Stimulated activated memory B cell treated with anti-CD40 and anti-IgM and Interleukin-4, amounts not matched to agents 10 μg/mL and 1 μg/mL and 100 μg/mL, for 72 hours (primary cell): ENCODE measurements around the gene VEGFD.

Source experiments
- ATAC-seq: fragments of 150-1000 bp; cut with Tn5 transposase; 2 replicates; pipeline ENCODE4 v1.10.0; 2021
- H3K27ac Mint-ChIP-seq: one replicate; pipeline ENCODE4 v1.8.0; 2022; ENCODE audit warnings: mild to moderate bottlenecking, mixed read lengths
- H3K27me3 Mint-ChIP-seq: one replicate; pipeline ENCODE4 v1.8.0; 2022; ENCODE audit warnings: mixed read lengths
- H3K36me3 Mint-ChIP-seq: one replicate; pipeline ENCODE4 v1.8.0; 2022; ENCODE audit warnings: mixed read lengths
- H3K4me1 Mint-ChIP-seq: one replicate; pipeline ENCODE4 v1.8.0; 2022; ENCODE audit warnings: mixed read lengths
- H3K4me3 Mint-ChIP-seq: one replicate; pipeline ENCODE4 v1.8.0; 2022; ENCODE audit warnings: mild to moderate bottlenecking, moderate library complexity, mixed read lengths
- H3K9me3 Mint-ChIP-seq: one replicate; pipeline ENCODE4 v1.8.0; 2022; ENCODE audit warnings: mixed read lengths

VEGFD gene

GRCh38 chrX:15384304-15384703, at the start of gene VEGFD:
Gene VEGFD (minus strand): TSS chrX:15384413. CDS start chrX:15383946, 467 bp downstream.
- Mint-ChIP-seq H3K4me3 (no peak within 1 kb of the TSS), H3K36me3 (no peaks in the 10 kb centered on the region), H3K27me3 (no peaks in the 10 kb centered on the region), H3K4me1 (no peaks in the 10 kb centered on the region), H3K9me3 (no peaks in the 10 kb centered on the region), H3K27ac (no peak within 1 kb of the TSS)
- no peak for ATAC-seq

GRCh38 chrX:15430584-15430983, 46.4 kb upstream of the VEGFD start:
- ATAC-seq, result no peak
- Mint-ChIP-seq H3K27ac (no peak overlapping the region), H3K36me3 (no peaks in the 10 kb centered on the region), H3K4me1 (no peaks in the 10 kb centered on the region), H3K4me3 (no peak overlapping the region), H3K27me3 (peaks cover 36% of the 10 kb centered on the region), H3K9me3 (peaks cover 5% of the 10 kb centered on the region)

- no peak for ATAC-seq
- peaks cover 5% of the 10 kb centered on the region for H3K9me3 Mint-ChIP-seq
- peaks cover 36% of the 10 kb centered on the region for H3K27me3 Mint-ChIP-seq
- H3K4me1 Mint-ChIP-seq, result no peaks in the 10 kb centered on the region
- H3K36me3 Mint-ChIP-seq, result no peaks in the 10 kb centered on the region
- no peak overlapping the region for H3K27ac Mint-ChIP-seq
- no peak overlapping the region for H3K4me3 Mint-ChIP-seq
Observed at GRCh38 chrX:15430076-15430475, 45.9 kb upstream of the VEGFD start.

- Mint-ChIP-seq H3K36me3 (no peaks in the 10 kb centered on the region), H3K27ac (no peak overlapping the region), H3K4me3 (no peak overlapping the region), H3K4me1 (no peaks in the 10 kb centered on the region), H3K9me3 (no peaks in the 10 kb centered on the region), H3K27me3 (peaks cover 10% of the 10 kb centered on the region)
- ATAC-seq, result no peak
Observed at GRCh38 chrX:15425024-15425423, 40.8 kb upstream of the VEGFD start.

GRCh38 chrX:15418707-15419181, 34.5 kb upstream of the VEGFD start:
- H3K27ac Mint-ChIP-seq, result no peak overlapping the region
- H3K4me3 Mint-ChIP-seq, result no peak overlapping the region
- no peak for ATAC-seq
- peaks cover 3% of the 10 kb centered on the region for H3K9me3 Mint-ChIP-seq
- H3K27me3 Mint-ChIP-seq, result no peaks in the 10 kb centered on the region
- peaks cover 5% of the 10 kb centered on the region for H3K36me3 Mint-ChIP-seq
- H3K4me1 Mint-ChIP-seq, result no peaks in the 10 kb centered on the region

GRCh38 chrX:15418041-15418706, 34.0 kb upstream of the VEGFD start:
- H3K27ac Mint-ChIP-seq, result no peak overlapping the region
- peaks cover 5% of the 10 kb centered on the region for H3K36me3 Mint-ChIP-seq
- no peak for ATAC-seq
- H3K4me1 Mint-ChIP-seq, result no peaks in the 10 kb centered on the region
- peaks cover 3% of the 10 kb centered on the region for H3K9me3 Mint-ChIP-seq
- H3K27me3 Mint-ChIP-seq, result no peaks in the 10 kb centered on the region
- no peak overlapping the region for H3K4me3 Mint-ChIP-seq

- Mint-ChIP-seq H3K9me3 (peaks cover 3% of the 10 kb centered on the region), H3K4me1 (no peaks in the 10 kb centered on the region)
- no peak for ATAC-seq
Observed at GRCh38 chrX:15416133-15416993, 32.1 kb upstream of the VEGFD start.

GRCh38 chrX:15413101-15413500, 28.9 kb upstream of the VEGFD start:
- Mint-ChIP-seq H3K27ac (no peak overlapping the region), H3K9me3 (peaks cover 3% of the 10 kb centered on the region), H3K27me3 (no peaks in the 10 kb centered on the region), H3K36me3 (peaks cover 5% of the 10 kb centered on the region), H3K4me3 (no peak overlapping the region), H3K4me1 (no peaks in the 10 kb centered on the region)
- no peak for ATAC-seq

More at GRCh38 chrX:15416133-15416993, 32.1 kb upstream of the VEGFD start:
- no peak overlapping the region for H3K4me3 Mint-ChIP-seq
- peaks cover 5% of the 10 kb centered on the region for H3K36me3 Mint-ChIP-seq
- H3K27me3 Mint-ChIP-seq, result no peaks in the 10 kb centered on the region
- H3K27ac Mint-ChIP-seq, result no peak overlapping the region

- H3K36me3 Mint-ChIP-seq, result no peaks in the 10 kb centered on the region
- no peaks in the 10 kb centered on the region for H3K27me3 Mint-ChIP-seq
- no peak overlapping the region for H3K27ac Mint-ChIP-seq
- no peaks in the 10 kb centered on the region for H3K4me1 Mint-ChIP-seq
- no peaks in the 10 kb centered on the region for H3K9me3 Mint-ChIP-seq
- H3K4me3 Mint-ChIP-seq, result no peak overlapping the region
- ATAC-seq, result no peak
Observed at GRCh38 chrX:15410947-15411346, 26.7 kb upstream of the VEGFD start.

- no peak for ATAC-seq
- H3K36me3 Mint-ChIP-seq, result no peaks in the 10 kb centered on the region
- H3K27me3 Mint-ChIP-seq, result no peaks in the 10 kb centered on the region
Observed at GRCh38 chrX:15410430-15410829, 26.2 kb upstream of the VEGFD start.

GRCh38 chrX:15405846-15406245, 21.6 kb upstream of the VEGFD start:
- Mint-ChIP-seq H3K27me3 (no peaks in the 10 kb centered on the region), H3K4me1 (no peaks in the 10 kb centered on the region), H3K9me3 (no peaks in the 10 kb centered on the region), H3K27ac (no peak overlapping the region), H3K4me3 (no peak overlapping the region), H3K36me3 (no peaks in the 10 kb centered on the region)
- no peak for ATAC-seq

More at GRCh38 chrX:15410430-15410829, 26.2 kb upstream of the VEGFD start:
- Mint-ChIP-seq H3K4me3 (no peak overlapping the region), H3K4me1 (no peaks in the 10 kb centered on the region), H3K27ac (no peak overlapping the region), H3K9me3 (no peaks in the 10 kb centered on the region)

- no peaks in the 10 kb centered on the region for H3K36me3 Mint-ChIP-seq
- H3K27ac Mint-ChIP-seq, result no peak overlapping the region
- H3K27me3 Mint-ChIP-seq, result no peaks in the 10 kb centered on the region
- H3K9me3 Mint-ChIP-seq, result no peaks in the 10 kb centered on the region
- H3K4me1 Mint-ChIP-seq, result no peaks in the 10 kb centered on the region
- ATAC-seq, result no peak
- no peak overlapping the region for H3K4me3 Mint-ChIP-seq
Observed at GRCh38 chrX:15404401-15405096, 20.3 kb upstream of the VEGFD start.

- no peak overlapping the region for H3K27ac Mint-ChIP-seq
- H3K27me3 Mint-ChIP-seq, result no peaks in the 10 kb centered on the region
- ATAC-seq, result no peak
- H3K9me3 Mint-ChIP-seq, result no peaks in the 10 kb centered on the region
- H3K36me3 Mint-ChIP-seq, result no peaks in the 10 kb centered on the region
- no peak overlapping the region for H3K4me3 Mint-ChIP-seq
- no peaks in the 10 kb centered on the region for H3K4me1 Mint-ChIP-seq
Observed at GRCh38 chrX:15401378-15401777, 17.2 kb upstream of the VEGFD start.

- Mint-ChIP-seq H3K4me1 (no peaks in the 10 kb centered on the region), H3K27ac (no peak overlapping the region), H3K4me3 (no peak overlapping the region), H3K9me3 (no peaks in the 10 kb centered on the region), H3K36me3 (no peaks in the 10 kb centered on the region), H3K27me3 (no peaks in the 10 kb centered on the region)
- ATAC-seq, result no peak
Observed at GRCh38 chrX:15399962-15400391, 15.8 kb upstream of the VEGFD start.

- Mint-ChIP-seq H3K36me3 (no peaks in the 10 kb centered on the region), H3K4me3 (no peak overlapping the region), H3K9me3 (no peaks in the 10 kb centered on the region), H3K4me1 (no peaks in the 10 kb centered on the region), H3K27me3 (no peaks in the 10 kb centered on the region), H3K27ac (no peak overlapping the region)
- no peak for ATAC-seq
Observed at GRCh38 chrX:15398874-15399273, 14.7 kb upstream of the VEGFD start.
